GM12872 (cell line): ENCODE results near the gene LST1.

Source experiments
- TF ChIP-seq, protein P1 (sequence below): IDR thresholded peaks from 3 replicates; pipeline ENCODE4 v1.5.1; 2011; ENCODE audit warnings: low read depth, mild to moderate bottlenecking, low read length, moderate library complexity; ENCODE audit not compliant: insufficient read depth

The LST1 gene

DNA sequence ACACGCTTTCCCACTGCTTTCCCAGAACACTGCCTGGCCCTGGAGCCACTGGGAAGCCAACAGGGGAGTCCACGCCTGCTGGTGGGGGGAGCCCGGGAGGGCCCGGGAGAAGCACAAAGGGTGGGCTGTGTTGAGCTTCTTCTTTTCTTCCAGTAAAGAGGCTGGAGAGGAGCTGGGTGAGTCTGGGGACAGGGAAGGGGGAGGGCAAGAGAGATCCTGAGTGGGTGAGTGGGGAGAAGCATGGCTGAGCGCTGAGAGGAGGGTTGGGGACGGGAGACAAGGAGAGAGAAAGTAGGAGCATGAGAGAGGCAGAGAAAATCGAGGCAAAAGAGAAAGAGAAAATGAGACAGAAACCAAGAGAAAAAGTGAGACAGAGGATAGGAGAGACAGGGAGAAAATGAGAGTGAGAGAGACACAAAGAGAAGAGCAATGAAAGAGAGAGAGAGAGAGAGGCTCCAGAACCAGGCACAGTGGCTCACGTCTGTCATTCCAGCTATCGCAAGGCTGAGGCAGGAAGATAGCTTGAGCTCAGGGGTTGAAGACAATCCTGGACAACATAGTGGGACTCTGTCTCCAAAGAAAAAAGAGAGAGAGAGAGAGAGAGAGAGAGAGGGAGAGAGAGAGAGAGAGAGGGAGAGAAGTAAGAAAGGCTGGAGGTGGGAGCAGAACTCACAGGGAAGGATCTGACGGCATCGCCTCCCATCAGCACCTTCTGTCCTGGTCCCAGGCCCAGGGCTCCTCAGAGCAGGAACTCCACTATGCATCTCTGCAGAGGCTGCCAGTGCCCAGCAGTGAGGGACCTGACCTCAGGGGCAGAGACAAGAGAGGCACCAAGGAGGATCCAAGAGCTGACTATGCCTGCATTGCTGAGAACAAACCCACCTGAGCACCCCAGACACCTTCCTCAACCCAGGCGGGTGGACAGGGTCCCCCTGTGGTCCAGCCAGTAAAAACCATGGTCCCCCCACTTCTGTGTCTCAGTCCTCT lies 2.0 kb downstream of the LST1 start:
- TF ChIP-seq, protein P1, sequence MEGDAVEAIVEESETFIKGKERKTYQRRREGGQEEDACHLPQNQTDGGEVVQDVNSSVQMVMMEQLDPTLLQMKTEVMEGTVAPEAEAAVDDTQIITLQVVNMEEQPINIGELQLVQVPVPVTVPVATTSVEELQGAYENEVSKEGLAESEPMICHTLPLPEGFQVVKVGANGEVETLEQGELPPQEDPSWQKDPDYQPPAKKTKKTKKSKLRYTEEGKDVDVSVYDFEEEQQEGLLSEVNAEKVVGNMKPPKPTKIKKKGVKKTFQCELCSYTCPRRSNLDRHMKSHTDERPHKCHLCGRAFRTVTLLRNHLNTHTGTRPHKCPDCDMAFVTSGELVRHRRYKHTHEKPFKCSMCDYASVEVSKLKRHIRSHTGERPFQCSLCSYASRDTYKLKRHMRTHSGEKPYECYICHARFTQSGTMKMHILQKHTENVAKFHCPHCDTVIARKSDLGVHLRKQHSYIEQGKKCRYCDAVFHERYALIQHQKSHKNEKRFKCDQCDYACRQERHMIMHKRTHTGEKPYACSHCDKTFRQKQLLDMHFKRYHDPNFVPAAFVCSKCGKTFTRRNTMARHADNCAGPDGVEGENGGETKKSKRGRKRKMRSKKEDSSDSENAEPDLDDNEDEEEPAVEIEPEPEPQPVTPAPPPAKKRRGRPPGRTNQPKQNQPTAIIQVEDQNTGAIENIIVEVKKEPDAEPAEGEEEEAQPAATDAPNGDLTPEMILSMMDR: no peak

DNA sequence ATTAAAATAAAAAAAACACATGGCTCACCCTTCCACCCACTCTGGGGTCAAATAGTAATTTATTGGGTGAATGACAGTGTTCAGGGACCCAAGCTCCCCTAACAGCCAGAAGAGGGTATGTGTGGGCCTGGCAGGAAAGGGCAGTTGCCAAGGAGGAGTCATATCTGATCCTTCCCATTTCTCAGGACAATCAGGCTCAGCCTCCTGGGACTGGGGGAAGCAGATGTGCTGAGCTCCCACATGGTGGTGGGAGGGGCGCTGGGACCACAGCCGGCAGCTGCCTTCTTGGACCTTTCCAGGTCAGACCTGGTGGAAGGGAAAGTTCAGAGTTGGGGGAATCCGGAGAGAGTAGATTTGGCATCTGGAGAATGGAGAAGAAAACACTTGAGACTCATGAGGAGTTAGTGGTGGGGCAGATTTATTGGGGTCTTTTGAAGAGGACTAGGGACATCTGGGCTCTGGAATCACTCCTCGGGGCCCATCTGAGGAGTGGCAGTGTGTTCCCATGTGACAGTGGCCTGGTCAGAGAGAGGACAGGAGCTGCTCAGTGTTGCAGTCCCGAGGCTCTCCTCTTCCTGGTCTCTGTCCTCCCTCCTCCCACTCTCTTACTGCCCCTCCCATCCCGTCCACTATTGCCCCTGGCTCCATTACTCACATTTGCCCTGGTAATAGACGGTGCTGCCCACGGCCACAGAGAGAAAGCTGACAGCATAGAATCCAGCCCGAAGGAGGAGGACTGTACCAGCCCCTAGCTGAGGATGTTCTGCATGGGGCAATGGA lies 3.0 kb downstream of the LST1 start:
- TF ChIP-seq, protein P1: no peak

DNA sequence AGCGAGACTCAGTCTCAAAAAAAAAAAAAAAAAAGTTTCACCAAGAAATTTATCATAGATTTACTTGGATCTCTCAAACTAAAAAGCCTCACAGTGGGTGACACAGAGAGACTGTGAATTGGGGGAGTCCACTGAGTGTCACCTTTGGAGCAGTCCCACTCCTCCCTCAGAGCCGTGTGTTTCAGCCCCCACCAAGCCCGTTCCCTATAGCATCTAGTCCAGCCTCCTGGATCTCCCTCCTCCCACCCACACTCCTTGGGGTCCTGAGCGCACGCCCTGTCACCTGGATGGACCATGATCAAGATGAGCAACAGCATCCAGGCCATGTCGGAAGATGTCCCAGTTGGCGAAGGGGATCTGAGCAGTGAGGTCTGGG lies 6.3 kb downstream of the LST1 start:
- TF ChIP-seq, protein P1: no peak

DNA sequence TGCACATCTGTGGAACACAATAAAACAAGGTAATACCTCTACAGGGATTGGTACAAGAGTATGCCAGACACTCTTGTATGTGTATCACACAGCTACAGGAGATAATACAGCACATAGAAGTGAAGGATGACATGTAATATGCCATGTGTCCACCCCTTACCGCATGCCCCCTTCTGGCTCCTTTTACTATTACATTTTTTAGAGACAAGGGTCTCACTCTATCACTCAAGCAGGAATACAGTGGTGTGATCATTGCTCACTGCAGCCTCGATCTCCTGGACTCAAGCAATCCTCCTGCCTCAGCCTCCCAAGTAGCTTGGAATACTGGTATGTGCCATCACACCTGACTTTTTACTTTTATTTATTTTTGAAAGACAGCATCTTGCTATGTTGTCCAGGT lies 10.9 kb downstream of the LST1 start:
- TF ChIP-seq, protein P1: peak; percentile 64

DNA sequence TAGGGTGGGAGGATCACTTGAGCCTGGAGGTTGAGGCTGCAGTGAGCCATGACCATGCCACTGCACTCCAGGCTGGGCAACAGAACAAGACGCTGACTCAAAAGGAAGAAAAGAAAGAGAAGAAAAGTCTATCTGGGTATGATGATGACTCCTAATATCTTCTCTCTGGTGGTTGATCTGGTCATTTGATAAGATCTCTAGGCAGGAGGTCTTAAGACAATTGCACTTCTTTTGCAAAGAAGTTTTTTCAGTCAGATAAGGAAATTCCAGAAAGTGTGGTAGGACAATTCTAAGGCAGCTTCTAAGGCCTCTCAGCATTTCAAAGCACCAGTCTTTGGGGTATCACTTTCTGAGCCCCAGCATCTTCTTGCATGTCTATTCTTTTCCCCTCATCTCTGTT lies 21.2 kb downstream of the LST1 start:
- TF ChIP-seq, protein P1: no peak

DNA sequence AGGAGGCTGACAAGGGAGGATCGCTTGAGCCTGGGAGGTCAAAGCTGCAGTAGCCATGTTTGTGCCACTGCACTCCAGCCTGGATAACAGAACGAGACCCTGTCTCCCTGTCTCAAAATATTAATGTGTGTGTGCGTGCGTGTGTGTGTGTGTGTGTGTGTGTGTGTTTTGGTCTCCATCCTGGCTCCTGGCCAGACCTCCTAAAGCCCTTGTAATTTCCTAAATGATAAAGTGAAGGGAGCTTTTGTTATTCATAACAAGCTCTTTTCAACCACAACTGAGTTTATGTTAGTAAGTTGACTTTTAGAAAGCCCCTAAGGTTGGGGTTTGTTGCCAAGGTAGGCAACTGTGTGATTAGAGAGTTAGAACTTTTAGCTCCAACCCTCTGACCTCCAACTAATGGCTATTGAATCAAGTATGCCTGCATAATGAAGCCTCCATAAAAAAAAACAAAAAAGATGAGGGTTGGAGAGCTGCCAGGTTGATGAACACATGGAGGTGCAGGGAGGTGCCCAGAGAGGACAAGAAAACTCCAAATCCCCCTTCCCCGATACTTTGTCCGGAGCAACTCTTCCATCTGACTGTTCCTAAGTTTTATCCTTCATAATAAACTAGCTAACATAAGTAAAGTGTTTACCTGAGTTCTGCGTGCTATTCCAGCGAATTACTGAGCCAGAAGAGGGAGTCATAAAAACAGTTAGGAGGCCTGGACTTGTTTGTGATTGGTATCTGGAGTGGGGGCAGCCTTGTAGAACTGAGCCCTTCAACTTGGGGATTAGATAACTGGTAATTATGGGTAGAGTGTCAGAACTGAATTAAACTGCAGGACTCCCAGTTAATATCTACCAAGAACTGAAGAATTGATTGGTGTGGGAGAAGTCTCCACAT lies 23.7 kb downstream of the LST1 start:
- TF ChIP-seq, protein P1: no peak
